MM.1S (cell line): ENCODE results near the gene C10orf53.

ENCODE experiments used
- CTCF ChIP-seq: fragments of 300-600 bp; sonication (generic); IDR thresholded peaks from 2 replicates; pipeline ENCODE4 v1.5.1; 2016; ENCODE audit warnings: antibody characterized with exemption, low read length, mixed read lengths
- EZH2 ChIP-seq: fragments of 300-600 bp; sonication (generic); optimal IDR thresholded peaks from 2 replicates; pipeline ENCODE3; 2017; ENCODE audit warnings: low read depth, mild to moderate bottlenecking, antibody characterized with exemption, low read length, mixed read lengths
- EZH2phosphoT487 ChIP-seq: fragments of 300-600 bp; sonication (generic); IDR thresholded peaks from 2 replicates; pipeline ENCODE4 v1.6.1; 2018; ENCODE audit warnings: antibody characterized with exemption, low read length

GRCh38 chr10:49744924-49745605 lies 65.6 kb downstream of the C10orf53 start:
- TF ChIP-seq CTCF (no peak), EZH2 (no peak), EZH2phosphoT487 (no peak)
